Effector memory CD8-positive, alpha-beta T cell (primary cell): ENCODE results near the gene C6orf52.

Source experiments
- ATAC-seq: fragments of 150-1000 bp; cut with Tn5 transposase; replicated peaks from 2 replicates; pipeline ENCODE4 v1.10.0; 2021; ENCODE audit warnings: mild to moderate bottlenecking, moderate library complexity
- DNase-seq, 3 experiments: peaks; one replicate each; pipeline ENCODE4 v3.0.0; 2021
- H3K27ac Mint-ChIP-seq, 2 donors: one replicate each; pipeline ENCODE4 v1.8.0; 2022; ENCODE audit warnings: mild to moderate bottlenecking in 2 of 2, mixed read lengths in 2 of 2, moderate library complexity in 2 of 2
- H3K27me3 Mint-ChIP-seq, 2 donors: one replicate each; pipeline ENCODE4 v1.8.0; 2022; ENCODE audit warnings: mixed read lengths in 2 of 2
- H3K36me3 Mint-ChIP-seq: one replicate; pipeline ENCODE4 v1.8.0; 2022; ENCODE audit warnings: mild to moderate bottlenecking, moderate library complexity, mixed read lengths; ENCODE audit not compliant: insufficient read depth
- H3K4me1 Mint-ChIP-seq, 2 donors: one replicate each; pipeline ENCODE4 v1.8.0; 2022; ENCODE audit warnings: low read depth in 2 of 2, mixed read lengths in 2 of 2
- H3K4me3 Mint-ChIP-seq, 2 donors: one replicate each; pipeline ENCODE4 v1.8.0; 2022; ENCODE audit warnings: mild to moderate bottlenecking in 2 of 2, mixed read lengths in 2 of 2, moderate library complexity in 2 of 2
- H3K9me3 Mint-ChIP-seq, 2 donors: one replicate each; pipeline ENCODE4 v1.8.0; 2022; ENCODE audit warnings: mixed read lengths in 2 of 2

The C6orf52 gene

GRCh38 chr6:10659699-10660348 is 34.6 kb downstream of the C6orf52 start:
- H3K36me3 Mint-ChIP-seq = peaks cover 6% of the 10 kb centered on the region
- H3K4me1 Mint-ChIP-seq = peaks cover 3 to 8% of the 10 kb centered on the region in 2 donors
- peak overlapping the region; percentile 61 to 64 for H3K4me3 Mint-ChIP-seq
- no peaks in the 10 kb centered on the region for H3K9me3 Mint-ChIP-seq
- ATAC-seq = no peak
- H3K27ac Mint-ChIP-seq = no peak overlapping the region
- H3K27me3 Mint-ChIP-seq = peaks cover 24 to 35% of the 10 kb centered on the region in 2 donors
- no peak for DNase-seq

- Mint-ChIP-seq H3K27me3 (peaks cover 25 to 36% of the 10 kb centered on the region in 2 donors), H3K9me3 (no peaks in the 10 kb centered on the region), H3K36me3 (peaks cover 6% of the 10 kb centered on the region), H3K27ac (no peak overlapping the region), H3K4me3 (peak overlapping the region; percentile 61 to 64), H3K4me1 (peaks cover 3 to 8% of the 10 kb centered on the region in 2 donors)
- ATAC-seq = no peak
- no peak for DNase-seq
Observed at GRCh38 chr6:10658910-10659698, 35.3 kb downstream of the C6orf52 start.

GRCh38 chr6:10655508-10656055 is 38.8 kb downstream of the C6orf52 start:
- Mint-ChIP-seq H3K4me3 (no peak overlapping the region), H3K4me1 (peaks cover 3 to 8% of the 10 kb centered on the region in 2 donors), H3K27me3 (peaks cover 45 to 63% of the 10 kb centered on the region in 2 donors), H3K9me3 (no peaks in the 10 kb centered on the region), H3K36me3 (peaks cover 6% of the 10 kb centered on the region), H3K27ac (no peak overlapping the region)
- no peak for DNase-seq
- peak; percentile 46 for ATAC-seq

GRCh38 chr6:10644225-10644624 is 50.2 kb downstream of the C6orf52 start:
- DNase-seq (no peak), ATAC-seq (no peak)
- no peaks in the 10 kb centered on the region for H3K9me3 Mint-ChIP-seq
- no peaks in the 10 kb centered on the region for H3K36me3 Mint-ChIP-seq
- no peak overlapping the region for H3K27ac Mint-ChIP-seq
- peaks cover 0 to 9% of the 10 kb centered on the region in 2 donors for H3K4me1 Mint-ChIP-seq
- peaks cover 21 to 24% of the 10 kb centered on the region in 2 donors for H3K27me3 Mint-ChIP-seq
- no peak overlapping the region for H3K4me3 Mint-ChIP-seq

GRCh38 chr6:10643201-10643651 is 51.2 kb downstream of the C6orf52 start:
- H3K4me3 Mint-ChIP-seq = no peak overlapping the region
- H3K36me3 Mint-ChIP-seq = no peaks in the 10 kb centered on the region
- DNase-seq = no peak
- peaks cover 0 to 9% of the 10 kb centered on the region in 2 donors for H3K4me1 Mint-ChIP-seq
- H3K27me3 Mint-ChIP-seq = peaks cover 21 to 27% of the 10 kb centered on the region in 2 donors
- H3K9me3 Mint-ChIP-seq = no peaks in the 10 kb centered on the region
- no peak overlapping the region for H3K27ac Mint-ChIP-seq
- ATAC-seq = peak; percentile 17

GRCh38 chr6:10641528-10641927 is 52.9 kb downstream of the C6orf52 start:
- Mint-ChIP-seq H3K4me1 (peaks cover 0 to 9% of the 10 kb centered on the region in 2 donors), H3K9me3 (no peaks in the 10 kb centered on the region), H3K27me3 (peaks cover 19 to 21% of the 10 kb centered on the region in 2 donors), H3K4me3 (no peak overlapping the region), H3K36me3 (no peaks in the 10 kb centered on the region), H3K27ac (no peak overlapping the region)
- no peak for DNase-seq
- ATAC-seq = no peak

- peaks cover 0 to 9% of the 10 kb centered on the region in 2 donors for H3K4me1 Mint-ChIP-seq
- H3K36me3 Mint-ChIP-seq = no peaks in the 10 kb centered on the region
- no peak for DNase-seq
- no peaks in the 10 kb centered on the region for H3K9me3 Mint-ChIP-seq
- H3K27ac Mint-ChIP-seq = no peak overlapping the region
- peaks cover 19 to 21% of the 10 kb centered on the region in 2 donors for H3K27me3 Mint-ChIP-seq
- H3K4me3 Mint-ChIP-seq = no peak overlapping the region
- no peak for ATAC-seq
Observed at GRCh38 chr6:10640412-10640811, 54.0 kb downstream of the C6orf52 start.

- no peaks in the 10 kb centered on the region for H3K9me3 Mint-ChIP-seq
- no peak overlapping the region for H3K27ac Mint-ChIP-seq
- DNase-seq (no peak), ATAC-seq (no peak)
- no peaks in the 10 kb centered on the region for H3K36me3 Mint-ChIP-seq
- H3K4me1 Mint-ChIP-seq = no peaks in the 10 kb centered on the region
- no peak overlapping the region for H3K4me3 Mint-ChIP-seq
- no peaks in the 10 kb centered on the region for H3K27me3 Mint-ChIP-seq
Observed at GRCh38 chr6:10633216-10633615, 61.2 kb downstream of the C6orf52 start.

GRCh38 chr6:10630178-10630577 is 64.2 kb downstream of the C6orf52 start:
- no peaks in the 10 kb centered on the region for H3K9me3 Mint-ChIP-seq
- ATAC-seq (no peak), DNase-seq (no peak)
- H3K4me1 Mint-ChIP-seq = no peaks in the 10 kb centered on the region
- no peak overlapping the region for H3K27ac Mint-ChIP-seq
- H3K4me3 Mint-ChIP-seq = no peak overlapping the region
- no peaks in the 10 kb centered on the region for H3K27me3 Mint-ChIP-seq
- H3K36me3 Mint-ChIP-seq = no peaks in the 10 kb centered on the region

GRCh38 chr6:10627800-10628199 is 66.6 kb downstream of the C6orf52 start:
- no peaks in the 10 kb centered on the region for H3K9me3 Mint-ChIP-seq
- no peak for DNase-seq
- H3K27ac Mint-ChIP-seq = no peak overlapping the region
- no peaks in the 10 kb centered on the region for H3K27me3 Mint-ChIP-seq
- H3K4me1 Mint-ChIP-seq = no peaks in the 10 kb centered on the region
- H3K4me3 Mint-ChIP-seq = no peak overlapping the region
- H3K36me3 Mint-ChIP-seq = no peaks in the 10 kb centered on the region
- no peak for ATAC-seq

- H3K27me3 Mint-ChIP-seq = no peaks in the 10 kb centered on the region
- no peak for ATAC-seq
- no peak for DNase-seq
- peaks cover 0 to 1% of the 10 kb centered on the region in 2 donors for H3K4me1 Mint-ChIP-seq
- no peaks in the 10 kb centered on the region for H3K9me3 Mint-ChIP-seq
- no peak overlapping the region for H3K4me3 Mint-ChIP-seq
- H3K27ac Mint-ChIP-seq = no peak overlapping the region
- no peaks in the 10 kb centered on the region for H3K36me3 Mint-ChIP-seq
Observed at GRCh38 chr6:10626154-10626741, 68.2 kb downstream of the C6orf52 start.

- Mint-ChIP-seq H3K4me3 (no peak overlapping the region), H3K4me1 (peaks cover 0 to 1% of the 10 kb centered on the region in 2 donors), H3K9me3 (no peaks in the 10 kb centered on the region), H3K27me3 (no peaks in the 10 kb centered on the region), H3K36me3 (no peaks in the 10 kb centered on the region), H3K27ac (no peak overlapping the region)
- no peak for DNase-seq
- ATAC-seq = no peak
Observed at GRCh38 chr6:10624836-10625235, 69.6 kb downstream of the C6orf52 start.

- Mint-ChIP-seq H3K27me3 (no peaks in the 10 kb centered on the region), H3K9me3 (no peaks in the 10 kb centered on the region), H3K4me1 (peaks cover 0 to 1% of the 10 kb centered on the region in 2 donors), H3K27ac (no peak overlapping the region), H3K4me3 (no peak overlapping the region), H3K36me3 (no peaks in the 10 kb centered on the region)
- ATAC-seq (no peak), DNase-seq (no peak)
Observed at GRCh38 chr6:10621847-10622246, 72.6 kb downstream of the C6orf52 start.
